Lung (tissue), 12 donors: ENCODE results near the gene SRPK2. TPM values are rescaled to one million over a fixed set of nuclear protein-coding genes. Genes with fewer than 3 reads are reported as not detected.
"Not testable (repeated sequence)": the region's sequence is repeated elsewhere in the genome, so short reads cannot be mapped to it uniquely, and the experiment has no call there.

Experiments used
- ATAC-seq: fragments of 200-7000 bp; cut with Tn5 transposase; one replicate; pipeline ENCODE4 v1.9.1; 2020; ENCODE audit warnings: moderate number of reproducible peaks; ENCODE audit not compliant: insufficient read depth, low FRiP score
- DNase-seq, 3 donors: peaks; one replicate each; pipeline ENCODE4 v3.0.0-alpha.2; 2013 to 2017
- H3K27ac ChIP-seq, 2 donors: one replicate each; pipeline ENCODE4 v1.5.1; 2013; ENCODE audit warnings: mild to moderate bottlenecking in 2 of 2, moderate library complexity in 2 of 2, control low read depth in 1 of 2, inconsistent platforms in 1 of 2, low read depth in 1 of 2, low read length in 1 of 2
- H3K27me3 ChIP-seq, 3 donors: one replicate each; pipeline ENCODE4 v1.5.1; 2013; ENCODE audit warnings: low read length in 2 of 3; ENCODE audit not compliant: control insufficient read depth in 3 of 3, insufficient read depth in 3 of 3
- H3K36me3 ChIP-seq, 4 donors: one replicate each; pipeline ENCODE4 v1.5.1; 2013; ENCODE audit warnings: low read length in 4 of 4, mild to moderate bottlenecking in 1 of 4, moderate library complexity in 1 of 4; ENCODE audit not compliant: control insufficient read depth in 4 of 4, insufficient read depth in 4 of 4
- H3K4me1 ChIP-seq, 5 donors: one replicate each; pipeline ENCODE4 v1.5.1; 2013; ENCODE audit warnings: low read length in 5 of 5, mild to moderate bottlenecking in 2 of 5, moderate library complexity in 1 of 5; ENCODE audit not compliant: control insufficient read depth in 5 of 5, insufficient read depth in 5 of 5
- H3K4me3 ChIP-seq: one replicate; pipeline ENCODE4 v1.5.1; 2013; ENCODE audit warnings: mild to moderate bottlenecking, control low read depth, moderate library complexity
- H3K9ac ChIP-seq, 2 donors: one replicate each; pipeline ENCODE4 v1.5.1; 2013; ENCODE audit warnings: low read length in 2 of 2, control low read depth in 1 of 2; ENCODE audit not compliant: insufficient read depth in 1 of 2
- H3K9me3 ChIP-seq, 4 donors: one replicate each; pipeline ENCODE4 v1.5.1; 2013; ENCODE audit warnings: low read length in 3 of 4, mild to moderate bottlenecking in 1 of 4, moderate library complexity in 1 of 4; ENCODE audit not compliant: control insufficient read depth in 4 of 4, insufficient read depth in 3 of 4
- WGBS, 2 donors: extraction: QIAGEN DNeasy Blood & Tissue Kit; methylation state at CpG; one replicate each; pipeline ENCODE4 v1.1.7; 2013; 5-methylcytosine and 5-hydroxymethylcytosine counted together
- polyA plus RNA-seq, 2 donors: library from polyadenylated mRNA; stranded (reverse); fragments of 200-250 nt; gene quantifications; one replicate each; pipeline ENCODE4 v1.2.1, GENCODE V29; 2013
- total RNA-seq, 2 donors: library from RNA; depleted of rRNA in 1 of 2; stranded (reverse); fragments of >200 nt in 1 of 2; gene quantifications; one replicate each; pipeline ENCODE4 v1.2.1, GENCODE V29; 2014 to 2021
- TF ChIP-seq, protein P1 (sequence below): IDR thresholded peaks from 2 replicates; pipeline ENCODE4 v1.5.1; 2012; ENCODE audit warnings: mild to moderate bottlenecking; ENCODE audit errors: control extremely low read depth, extremely low read depth
- donor health status: control.
- donor health status: control.
- donor health status: Bipolar disorder and iron deficiency.
- donor health status: healthy.
- donor health status: DM: yes; HTN: yes; CAD: no.

SRPK2 gene
- total and polyA plus RNA-seq, 4 donors: 10.8 to 71.2 (median 23.2) TPM

DNA sequence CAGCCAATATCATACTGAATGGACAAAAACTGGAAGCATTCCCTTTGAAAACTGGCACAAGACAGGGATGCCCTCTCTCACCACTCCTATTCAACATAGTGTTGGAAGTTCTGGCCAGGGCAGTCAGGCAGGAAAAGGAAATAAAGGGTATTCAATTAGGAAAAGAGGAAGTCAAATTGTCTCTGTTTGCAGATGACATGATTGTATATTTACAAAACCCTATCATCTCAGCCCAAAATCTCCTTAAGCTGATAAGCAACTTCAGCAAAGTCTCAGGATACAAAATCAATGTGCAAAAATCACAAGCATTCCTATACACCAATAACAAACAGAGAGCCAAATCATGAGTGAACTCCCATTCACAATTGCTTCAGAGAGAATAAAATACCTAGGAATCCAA is 129.8 kb downstream of the SRPK2 start:
- ATAC-seq: not testable (repeated sequence)

GRCh38 chr7:105257338-105257737 is 131.4 kb downstream of the SRPK2 start:
- WGBS, 2 donors: 0 to 9% methylated on average over 1 of the region's 1 CpG
- H3K9ac ChIP-seq: no peak overlapping the region
- TF ChIP-seq, protein P1, sequence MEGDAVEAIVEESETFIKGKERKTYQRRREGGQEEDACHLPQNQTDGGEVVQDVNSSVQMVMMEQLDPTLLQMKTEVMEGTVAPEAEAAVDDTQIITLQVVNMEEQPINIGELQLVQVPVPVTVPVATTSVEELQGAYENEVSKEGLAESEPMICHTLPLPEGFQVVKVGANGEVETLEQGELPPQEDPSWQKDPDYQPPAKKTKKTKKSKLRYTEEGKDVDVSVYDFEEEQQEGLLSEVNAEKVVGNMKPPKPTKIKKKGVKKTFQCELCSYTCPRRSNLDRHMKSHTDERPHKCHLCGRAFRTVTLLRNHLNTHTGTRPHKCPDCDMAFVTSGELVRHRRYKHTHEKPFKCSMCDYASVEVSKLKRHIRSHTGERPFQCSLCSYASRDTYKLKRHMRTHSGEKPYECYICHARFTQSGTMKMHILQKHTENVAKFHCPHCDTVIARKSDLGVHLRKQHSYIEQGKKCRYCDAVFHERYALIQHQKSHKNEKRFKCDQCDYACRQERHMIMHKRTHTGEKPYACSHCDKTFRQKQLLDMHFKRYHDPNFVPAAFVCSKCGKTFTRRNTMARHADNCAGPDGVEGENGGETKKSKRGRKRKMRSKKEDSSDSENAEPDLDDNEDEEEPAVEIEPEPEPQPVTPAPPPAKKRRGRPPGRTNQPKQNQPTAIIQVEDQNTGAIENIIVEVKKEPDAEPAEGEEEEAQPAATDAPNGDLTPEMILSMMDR: no peak
- peaks cover 0 to 7% (median 0%) of the 10 kb centered on the region in 5 donors for H3K4me1 ChIP-seq
- no peak for ATAC-seq
- no peak for DNase-seq
- no peaks in the 10 kb centered on the region for H3K36me3 ChIP-seq
- H3K9me3 ChIP-seq: no peaks in the 10 kb centered on the region
- H3K27me3 ChIP-seq: no peaks in the 10 kb centered on the region
- no peak overlapping the region for H3K27ac ChIP-seq
- H3K4me3 ChIP-seq: no peak overlapping the region

More for the DNA sequence above, 129.8 kb downstream of the SRPK2 start:
- H3K4me3 ChIP-seq, H3K9ac ChIP-seq, H3K36me3 ChIP-seq, DNase-seq, H3K9me3 ChIP-seq, H3K27ac ChIP-seq, H3K4me1 ChIP-seq, H3K27me3 ChIP-seq: not testable (repeated sequence)

DNA sequence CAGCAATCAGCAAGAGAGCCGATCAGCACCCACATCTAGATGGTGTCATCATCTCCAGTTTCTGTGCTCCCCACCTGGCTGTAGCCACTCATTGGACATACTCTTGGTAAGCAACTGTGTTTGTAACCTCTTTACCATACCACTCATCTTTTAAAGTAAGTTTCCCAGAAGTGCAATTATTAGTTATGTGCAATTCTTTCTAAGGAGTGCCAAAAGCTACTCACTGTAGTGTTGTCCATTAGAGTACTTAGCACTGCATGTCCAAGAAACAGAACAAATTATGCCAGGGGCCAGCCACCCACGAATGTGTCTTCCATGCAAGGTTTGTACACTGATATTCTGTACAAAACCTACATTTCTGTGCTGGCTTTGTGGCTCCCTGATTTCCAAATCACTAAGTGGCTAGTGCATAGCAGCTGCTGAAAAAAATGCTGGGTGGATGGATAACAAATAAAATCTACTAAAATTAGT is 131.9 kb downstream of the SRPK2 start:
- H3K4me3 ChIP-seq: no peak overlapping the region
- ATAC-seq (peak; percentile 19), DNase-seq (no peak)
- H3K4me1 ChIP-seq: peaks cover 0 to 7% (median 0%) of the 10 kb centered on the region in 5 donors
- no peak overlapping the region for H3K9ac ChIP-seq
- H3K27me3 ChIP-seq: no peaks in the 10 kb centered on the region
- TF ChIP-seq, protein P1: no peak
- WGBS, 2 donors: 51 to 78% methylated on average over 2 of the region's 2 CpGs
- H3K27ac ChIP-seq: no peak overlapping the region
- no peaks in the 10 kb centered on the region for H3K36me3 ChIP-seq
- no peaks in the 10 kb centered on the region for H3K9me3 ChIP-seq

DNA sequence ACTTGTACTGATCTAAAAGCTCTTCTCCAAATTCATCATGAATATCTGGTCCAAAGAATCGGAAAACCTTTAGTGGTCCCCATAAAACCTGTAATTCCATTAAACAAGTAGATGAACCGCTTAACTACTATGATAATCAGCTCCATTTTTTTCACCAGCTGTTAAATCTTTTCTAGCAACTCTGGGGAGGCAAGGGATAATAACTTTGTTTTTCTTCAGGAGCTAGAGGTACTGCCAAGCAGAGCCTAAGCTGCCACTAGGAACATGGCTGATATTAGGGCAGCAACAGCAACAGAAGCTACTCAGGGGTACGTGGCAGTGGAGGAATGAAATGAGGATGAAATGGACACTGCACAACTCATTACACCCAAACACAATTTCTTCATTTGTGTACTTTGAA is 138.0 kb downstream of the SRPK2 start:
- whole genome bisulfite sequencing, 2 donors: 93 to 95% methylated on average over 3 of the region's 3 CpGs
- TF ChIP-seq, protein P1: no peak
- H3K36me3 ChIP-seq: no peaks in the 10 kb centered on the region
- H3K27me3 ChIP-seq: no peaks in the 10 kb centered on the region
- no peak overlapping the region for H3K9ac ChIP-seq
- H3K4me3 ChIP-seq: no peak overlapping the region
- DNase-seq: no peak
- H3K27ac ChIP-seq: no peak overlapping the region
- ATAC-seq: no peak
- peaks cover 0 to 15% (median 8%) of the 10 kb centered on the region in 5 donors for H3K4me1 ChIP-seq
- H3K9me3 ChIP-seq: no peaks in the 10 kb centered on the region
